Fibroblast of skin of right quadriceps (primary cell): ENCODE data around the gene ATOH8.

ENCODE experiments used
- DNase-seq: peaks from one replicate; pipeline ENCODE4 v3.0.0-alpha.2; 2013

ATOH8 gene

GRCh38 chr2:85736456-85737355 is 17.1 kb upstream of the ATOH8 start:
- DNase-seq = no peak

GRCh38 chr2:85737481-85737880 is 16.3 kb upstream of the ATOH8 start:
- DNase-seq = peak; percentile 87

- DNase-seq = no peak
Measured at GRCh38 chr2:85737961-85738360, 15.8 kb upstream of the ATOH8 start.

GRCh38 chr2:85740193-85740592 is 13.6 kb upstream of the ATOH8 start:
- DNase-seq = no peak

- no peak for DNase-seq
Measured at GRCh38 chr2:85741211-85741832, 12.5 kb upstream of the ATOH8 start.

- DNase-seq = peak; percentile 87
Measured at GRCh38 chr2:85741833-85742455, 11.8 kb upstream of the ATOH8 start.

GRCh38 chr2:85743304-85743978 is 10.3 kb upstream of the ATOH8 start:
- no peak for DNase-seq

- DNase-seq = no peak
Measured at GRCh38 chr2:85744055-85744454, 9.7 kb upstream of the ATOH8 start.

GRCh38 chr2:85744741-85745601 is 8.8 kb upstream of the ATOH8 start:
- peak; percentile 98 for DNase-seq

GRCh38 chr2:85745619-85746018 is 8.2 kb upstream of the ATOH8 start:
- DNase-seq = no peak

GRCh38 chr2:85746321-85747004 is 7.3 kb upstream of the ATOH8 start:
- DNase-seq = no peak

GRCh38 chr2:85747441-85747840 is 6.3 kb upstream of the ATOH8 start:
- no peak for DNase-seq

- no peak for DNase-seq
Measured at GRCh38 chr2:85748039-85748734, 5.6 kb upstream of the ATOH8 start.

- no peak for DNase-seq
Measured at GRCh38 chr2:85748985-85749875, 4.6 kb upstream of the ATOH8 start.

GRCh38 chr2:85750587-85751575 is 2.9 kb upstream of the ATOH8 start:
- DNase-seq = no peak

- DNase-seq = no peak
Measured at GRCh38 chr2:85751627-85752026, 2.2 kb upstream of the ATOH8 start.

- DNase-seq = no peak
Measured at GRCh38 chr2:85753035-85753524, 711 bp upstream of the ATOH8 start.

- peak; percentile 59 for DNase-seq
Measured at GRCh38 chr2:85754313-85755095, 713 bp downstream of the ATOH8 start.
